CD4-positive, alpha-beta T cell (primary cell): ENCODE measurements around the gene HERC3. TPM values are rescaled to one million over a fixed set of nuclear protein-coding genes. Genes with fewer than 3 reads are reported as not detected.

ENCODE experiments used
- ATAC-seq: fragments of 200-7000 bp; cut with Tn5 transposase; one replicate; pipeline ENCODE4 v1.10.0; 2022; ENCODE audit warnings: mild to moderate bottlenecking; ENCODE audit not compliant: poor library complexity
- CTCF ChIA-PET: fragments of 350-600 bp; sonication (Branson Sonifier 250); formaldehyde crosslinking; loops from one replicate; lab custom pipeline; 2021; ENCODE audit warnings: antibody characterized with exemption, inconsistent platforms; lab: Charles Lee
- POLR2A ChIA-PET: fragments of 350-600 bp; sonication (Branson Sonifier 250); formaldehyde crosslinking; loops from one replicate; lab custom pipeline; 2021; ENCODE audit warnings: antibody characterized with exemption, inconsistent platforms; lab: Charles Lee
- DNase-seq, 14 experiments: peaks; one replicate each; pipeline ENCODE4 v3.0.0-alpha.2; 2013 to 2020; ENCODE audit warnings: mixed read lengths in 2 of 14
- H3K27ac ChIP-seq, 2 donors: one replicate each; pipeline versions ENCODE4 v1.5.1 to v1.7.0; 2013; ENCODE audit warnings: low read length in 2 of 2, low read depth in 1 of 2, mild to moderate bottlenecking in 1 of 2
- H3K27me3 ChIP-seq, 2 experiments: 1 replicate in 1 of 2; 2 replicates in 1 of 2; pipeline versions ENCODE4 v1.6.1 to v1.7.0; 2013; ENCODE audit warnings: low read length in 2 of 2, control low read depth in 1 of 2, mild to moderate bottlenecking in 1 of 2, moderate library complexity in 1 of 2; ENCODE audit not compliant: insufficient read depth in 2 of 2, control insufficient read depth in 1 of 2
- H3K36me3 ChIP-seq: one replicate; pipeline ENCODE4 v1.6.1; 2013; ENCODE audit warnings: low read length, control low read depth; ENCODE audit not compliant: insufficient read depth
- H3K4me1 ChIP-seq: one replicate; pipeline ENCODE4 v1.6.1; 2013; ENCODE audit warnings: low read length, control low read depth; ENCODE audit not compliant: insufficient read depth
- H3K4me3 ChIP-seq: one replicate; pipeline ENCODE4 v1.5.1; 2013; ENCODE audit warnings: mild to moderate bottlenecking, low read length, moderate library complexity
- H3K9me3 ChIP-seq, 2 experiments: 1 replicate in 1 of 2; 2 replicates in 1 of 2; pipeline versions ENCODE4 v1.6.1 to v1.7.0; 2013; ENCODE audit warnings: low read length in 2 of 2, mild to moderate bottlenecking in 2 of 2, control low read depth in 1 of 2, moderate library complexity in 1 of 2; ENCODE audit not compliant: control insufficient read depth in 1 of 2, insufficient read depth in 1 of 2
- H3K27ac Mint-ChIP-seq: one replicate; pipeline ENCODE4 v1.8.0; 2020; ENCODE audit warnings: mixed read lengths
- H3K27me3 Mint-ChIP-seq: one replicate; pipeline ENCODE4 v1.8.0; 2021; ENCODE audit warnings: mixed read lengths
- H3K36me3 Mint-ChIP-seq: one replicate; pipeline ENCODE4 v1.8.0; 2021; ENCODE audit warnings: low read depth, mixed read lengths
- H3K4me1 Mint-ChIP-seq: one replicate; pipeline ENCODE4 v1.8.0; 2021; ENCODE audit warnings: low read depth, mixed read lengths
- H3K4me3 Mint-ChIP-seq: one replicate; pipeline ENCODE4 v1.8.0; 2020; ENCODE audit warnings: mild to moderate bottlenecking, mixed read lengths
- H3K9me3 Mint-ChIP-seq: one replicate; pipeline ENCODE4 v1.8.0; 2020; ENCODE audit warnings: mixed read lengths
- CTCF ChIP-seq: fragments of 200-600 bp; IDR thresholded peaks from one replicate; pipeline ENCODE4 v1.8.0; 2022; ENCODE audit warnings: antibody characterized with exemption, mild to moderate bottlenecking
- intact Hi-C, 2 experiments: fragments of 100-400 bp; cut with DNase I in 1 of 2; cut with micrococcal nuclease in 1 of 2; formaldehyde crosslinking; loops; one replicate each; pipeline versions ENCODE4 v1.15.1 to v1.9.0; 2023 to 2025; cut with DNase I, micrococcal nuclease
- total RNA-seq, 174 experiments: library from RNA in 2 of 174; stranded (reverse) in 2 of 174; gene quantifications; one replicate each; pipeline ENCODE4 v1.2.3 and lab custom pipeline; 2021 to 2026

The HERC3 gene
- total RNA-seq, 2 experiments from 2014 or later, result 63.1 to 66.4 TPM

GRCh38 chr4:88754796-88755195 is 162.5 kb downstream of the HERC3 start:
- H3K4me3 Mint-ChIP-seq, result no peak overlapping the region
- no peaks in the 10 kb centered on the region for H3K27me3 Mint-ChIP-seq
- POLR2A ChIA-PET, result no interaction called here
- no peaks in the 10 kb centered on the region for H3K9me3 Mint-ChIP-seq
- peaks cover 8% of the 10 kb centered on the region for H3K36me3 Mint-ChIP-seq
- no peaks in the 10 kb centered on the region for H3K4me1 ChIP-seq
- CTCF ChIA-PET, result no interaction called here
- no peaks in the 10 kb centered on the region for H3K9me3 ChIP-seq
- H3K27me3 ChIP-seq, result no peaks in the 10 kb centered on the region
- H3K27ac ChIP-seq, result no peak overlapping the region
- no peak for TF ChIP-seq CTCF
- ATAC-seq (no peak), DNase-seq (no peak)
- H3K4me3 ChIP-seq, result no peak overlapping the region
- H3K36me3 ChIP-seq, result peaks cover 20% of the 10 kb centered on the region
- no peaks in the 10 kb centered on the region for H3K4me1 Mint-ChIP-seq
- intact Hi-C loops, result no loop called here
- no peak overlapping the region for H3K27ac Mint-ChIP-seq

GRCh38 chr4:88755454-88755853 is 163.2 kb downstream of the HERC3 start:
- no peak overlapping the region for H3K4me3 ChIP-seq
- ChIA-PET POLR2A (no interaction called here), CTCF (no interaction called here)
- H3K9me3 ChIP-seq, result no peaks in the 10 kb centered on the region
- peaks cover 6% of the 10 kb centered on the region for H3K36me3 Mint-ChIP-seq
- H3K27ac ChIP-seq, result no peak overlapping the region
- intact Hi-C loops, result no loop called here
- ATAC-seq, result no peak
- no peaks in the 10 kb centered on the region for H3K27me3 ChIP-seq
- no peak overlapping the region for H3K27ac Mint-ChIP-seq
- no peaks in the 10 kb centered on the region for H3K27me3 Mint-ChIP-seq
- H3K4me3 Mint-ChIP-seq, result no peak overlapping the region
- TF ChIP-seq CTCF, result no peak
- peaks cover 14% of the 10 kb centered on the region for H3K36me3 ChIP-seq
- no peaks in the 10 kb centered on the region for H3K4me1 Mint-ChIP-seq
- no peaks in the 10 kb centered on the region for H3K4me1 ChIP-seq
- H3K9me3 Mint-ChIP-seq, result no peaks in the 10 kb centered on the region
- no peak for DNase-seq

- H3K4me3 Mint-ChIP-seq, result no peak overlapping the region
- Histone ChIP-seq H3K27ac (no peak overlapping the region), H3K27me3 (no peaks in the 10 kb centered on the region), H3K9me3 (no peaks in the 10 kb centered on the region), H3K4me3 (no peak overlapping the region), H3K36me3 (peaks cover 11% of the 10 kb centered on the region), H3K4me1 (no peaks in the 10 kb centered on the region)
- TF ChIP-seq CTCF, result no peak
- ChIA-PET CTCF (interaction anchor here (1.5 kb wide), 1 partner anchor 23 kb away, joined by 3 read pairs; no protein-coding TSS in a partner anchor), POLR2A (no interaction called here)
- H3K4me1 Mint-ChIP-seq, result no peaks in the 10 kb centered on the region
- H3K27me3 Mint-ChIP-seq, result no peaks in the 10 kb centered on the region
- no peaks in the 10 kb centered on the region for H3K9me3 Mint-ChIP-seq
- H3K36me3 Mint-ChIP-seq, result peaks cover 6% of the 10 kb centered on the region
- ATAC-seq, result no peak
- intact Hi-C loops, result no loop called here
- DNase-seq, result no peak
- no peak overlapping the region for H3K27ac Mint-ChIP-seq
Observed at GRCh38 chr4:88756149-88756548, 163.9 kb downstream of the HERC3 start.
